Hippocampal formation (tissue), 2 donors: ENCODE results near the gene JDP2.

Experiments
- DNase-seq, 2 donors: peaks; one replicate each; lab custom pipeline; 2025; lab: John Stamatoyannopoulos, UW

The JDP2 gene

DNA sequence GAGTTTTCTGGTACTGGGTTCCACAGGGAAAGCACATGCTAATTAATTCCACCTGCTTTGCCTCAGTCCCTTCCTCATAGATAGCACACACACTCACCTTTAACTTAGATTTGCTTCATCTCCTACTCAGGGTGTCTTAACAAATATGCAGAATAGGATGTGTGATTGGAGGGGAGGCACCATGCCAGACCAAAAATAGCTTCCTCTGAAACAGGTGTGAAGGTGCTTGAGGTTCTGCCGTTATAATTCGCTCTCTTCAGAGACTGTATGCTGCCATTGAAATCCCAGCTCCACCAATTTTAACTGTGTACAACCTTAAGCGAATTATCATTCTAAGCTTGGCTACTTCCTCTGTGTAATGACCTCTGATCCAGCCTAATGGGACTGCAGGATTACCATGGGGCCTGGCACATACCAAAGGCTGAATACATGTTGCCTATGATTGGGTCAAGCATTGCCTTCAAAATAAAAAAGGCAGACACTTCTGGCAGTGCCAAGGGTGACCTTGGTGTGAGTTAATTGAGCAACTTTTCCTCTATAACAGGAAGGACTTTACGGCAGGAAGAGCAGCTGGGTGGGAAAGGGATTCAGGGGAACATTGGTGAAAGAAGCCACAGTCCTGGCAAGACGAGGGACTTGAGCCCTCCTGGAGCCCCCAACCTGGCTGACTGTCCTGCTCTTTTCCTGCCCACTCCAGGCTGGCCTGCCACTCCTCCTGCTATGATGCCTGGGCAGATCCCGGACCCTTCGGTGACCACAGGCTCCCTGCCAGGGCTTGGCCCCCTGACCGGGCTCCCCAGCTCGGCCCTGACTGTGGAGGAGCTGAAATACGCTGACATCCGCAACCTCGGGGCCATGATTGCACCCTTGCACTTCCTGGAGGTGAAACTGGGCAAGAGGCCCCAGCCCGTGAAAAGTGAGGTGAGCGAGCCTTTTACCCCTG, 9.7 kb downstream of the JDP2 start:
- DNase-seq, result no peak

DNA sequence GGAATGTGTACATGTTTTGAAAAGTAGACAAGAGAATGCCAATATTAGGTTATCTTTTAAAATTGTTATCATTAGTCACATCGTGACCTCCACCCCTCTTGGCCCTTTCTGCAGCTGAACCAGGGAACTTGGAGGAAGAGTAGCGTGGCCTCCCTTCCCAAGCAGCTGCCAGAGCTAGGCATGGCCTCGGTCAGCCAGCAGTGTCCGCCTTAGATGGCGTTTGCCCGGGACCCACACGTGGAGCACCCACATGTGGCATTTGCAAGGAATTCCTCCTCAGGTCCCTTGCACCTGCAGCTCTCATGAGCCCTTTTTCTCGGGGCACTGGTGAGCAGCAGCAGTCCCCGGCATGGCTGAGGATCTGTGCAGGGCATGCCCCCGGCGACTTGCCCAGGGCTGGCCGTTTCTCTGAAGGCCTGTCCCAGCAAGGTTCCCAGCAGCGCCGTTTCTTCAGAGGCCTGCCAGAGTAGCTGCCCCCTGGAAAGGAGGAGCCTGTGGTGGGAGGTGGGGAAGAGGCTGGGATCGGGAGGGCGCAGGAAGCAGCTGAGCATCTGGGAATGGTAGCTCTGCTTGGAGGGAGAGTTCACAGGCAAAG, 10.8 kb downstream of the JDP2 start:
- DNase-seq, result no peak

DNA sequence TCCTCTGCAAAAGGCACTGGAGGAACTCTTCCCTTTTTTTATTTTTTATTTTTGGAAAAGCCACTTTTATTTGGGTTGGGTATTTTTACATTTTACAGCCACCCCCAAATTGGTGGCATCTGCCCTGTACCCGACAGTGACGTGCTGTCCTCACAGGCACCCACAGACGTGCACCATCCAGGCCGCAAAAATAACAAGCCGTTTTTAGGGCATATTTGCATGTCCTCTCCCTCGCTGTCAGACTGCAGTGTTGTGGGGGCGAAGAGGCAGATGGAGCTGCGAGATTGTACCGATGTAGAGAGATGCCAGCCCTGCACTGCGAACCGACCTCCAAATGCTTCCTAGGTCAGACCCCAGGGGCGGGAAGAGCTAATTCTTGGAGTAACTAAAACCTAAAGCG, 12.2 kb downstream of the JDP2 start:
- DNase-seq, result peak in 1 of 2 donors; percentile 42

DNA sequence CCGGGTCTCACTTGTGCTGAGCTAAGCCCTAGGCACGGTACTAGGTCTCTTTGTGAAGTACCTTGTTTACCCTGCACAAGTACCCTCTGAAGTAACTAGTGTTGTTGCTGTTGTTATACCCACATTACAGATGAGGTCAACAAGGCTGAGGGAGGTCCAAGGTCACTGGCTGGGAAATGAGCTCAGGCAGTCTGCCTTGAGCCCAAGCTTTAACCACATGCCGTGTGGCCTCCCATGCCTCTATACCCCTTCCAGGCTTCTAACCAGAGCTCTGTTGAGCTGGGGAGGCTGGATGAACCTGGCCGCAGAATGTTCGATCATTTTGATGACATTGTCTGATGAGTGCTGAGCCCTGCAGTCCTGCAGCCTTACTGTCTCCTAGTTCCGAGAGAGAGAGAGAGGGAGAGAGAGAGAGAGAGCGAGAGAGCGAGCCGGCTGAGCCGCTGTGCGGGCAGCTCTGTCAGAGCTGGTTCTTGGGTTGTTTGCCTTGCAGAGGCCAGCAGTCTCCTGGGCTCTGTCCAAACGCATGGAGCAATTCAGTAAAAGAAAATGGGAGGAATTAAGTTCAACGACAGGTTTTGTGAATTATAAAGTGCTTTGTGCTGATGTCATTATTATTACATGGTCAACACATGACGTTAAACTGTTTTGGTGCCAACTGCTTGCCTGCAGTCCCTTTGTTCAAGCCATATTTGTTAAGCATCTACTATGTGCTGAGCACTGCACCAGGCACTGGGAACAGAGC, 13.1 kb downstream of the JDP2 start:
- DNase-seq, result no peak

DNA sequence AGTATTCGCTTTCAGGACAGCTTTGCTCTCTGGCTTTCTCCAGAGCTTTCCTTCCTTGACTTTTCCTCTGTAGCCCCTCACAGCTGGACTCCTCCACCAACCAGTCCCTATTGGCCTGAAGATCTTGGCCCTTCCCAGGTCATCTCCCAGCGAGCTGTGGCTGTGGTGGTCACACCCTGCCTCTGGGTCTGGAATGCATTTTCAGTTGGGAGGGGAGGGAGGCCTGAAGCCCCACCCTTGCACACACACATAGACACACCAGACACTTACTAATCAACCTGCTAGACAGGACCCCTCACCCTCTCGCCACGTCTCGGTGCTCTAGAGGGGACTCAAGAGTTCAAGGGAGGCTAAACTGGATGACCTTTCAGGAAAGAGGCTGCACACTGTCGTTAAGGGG, 13.9 kb downstream of the JDP2 start:
- no peak for DNase-seq

DNA sequence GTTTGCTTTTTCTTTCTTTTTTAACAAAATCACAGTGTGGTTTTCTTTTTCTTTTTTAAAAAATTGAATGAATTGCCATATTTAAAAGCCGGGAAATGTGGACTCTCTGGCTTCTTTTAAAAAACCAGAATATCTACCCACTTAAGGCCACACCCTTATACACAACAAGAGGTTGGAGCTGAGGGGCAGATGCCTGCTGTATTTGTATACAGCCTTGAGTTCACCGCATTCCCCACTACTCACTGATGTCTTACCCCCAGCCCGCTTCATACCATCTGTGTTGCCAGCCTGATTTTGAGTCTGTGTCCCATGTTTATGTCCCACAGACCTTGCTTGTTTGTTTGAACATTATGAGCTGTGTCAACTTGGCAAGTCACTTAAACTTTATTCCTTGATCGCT, 14.3 kb downstream of the JDP2 start:
- DNase-seq, result no peak

DNA sequence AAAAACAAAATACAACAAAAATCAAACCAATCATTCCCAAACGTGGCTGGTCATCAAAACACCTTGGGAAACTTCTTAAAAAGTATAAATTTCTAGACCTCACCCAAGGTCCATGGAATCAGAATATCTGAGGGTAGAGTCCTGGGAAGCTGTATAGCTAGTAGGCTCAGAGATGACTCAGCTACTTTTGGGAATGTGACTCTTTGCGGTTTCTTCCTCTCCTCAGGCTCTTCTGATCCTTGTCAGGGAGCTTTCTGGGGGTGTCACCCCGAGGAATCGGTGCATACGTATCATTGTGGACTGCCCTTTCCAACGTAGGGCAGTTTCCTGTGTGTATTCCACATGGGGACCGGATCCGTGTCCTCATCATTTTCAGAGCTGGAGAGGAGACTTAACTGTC, 14.8 kb downstream of the JDP2 start:
- DNase-seq, result no peak

DNA sequence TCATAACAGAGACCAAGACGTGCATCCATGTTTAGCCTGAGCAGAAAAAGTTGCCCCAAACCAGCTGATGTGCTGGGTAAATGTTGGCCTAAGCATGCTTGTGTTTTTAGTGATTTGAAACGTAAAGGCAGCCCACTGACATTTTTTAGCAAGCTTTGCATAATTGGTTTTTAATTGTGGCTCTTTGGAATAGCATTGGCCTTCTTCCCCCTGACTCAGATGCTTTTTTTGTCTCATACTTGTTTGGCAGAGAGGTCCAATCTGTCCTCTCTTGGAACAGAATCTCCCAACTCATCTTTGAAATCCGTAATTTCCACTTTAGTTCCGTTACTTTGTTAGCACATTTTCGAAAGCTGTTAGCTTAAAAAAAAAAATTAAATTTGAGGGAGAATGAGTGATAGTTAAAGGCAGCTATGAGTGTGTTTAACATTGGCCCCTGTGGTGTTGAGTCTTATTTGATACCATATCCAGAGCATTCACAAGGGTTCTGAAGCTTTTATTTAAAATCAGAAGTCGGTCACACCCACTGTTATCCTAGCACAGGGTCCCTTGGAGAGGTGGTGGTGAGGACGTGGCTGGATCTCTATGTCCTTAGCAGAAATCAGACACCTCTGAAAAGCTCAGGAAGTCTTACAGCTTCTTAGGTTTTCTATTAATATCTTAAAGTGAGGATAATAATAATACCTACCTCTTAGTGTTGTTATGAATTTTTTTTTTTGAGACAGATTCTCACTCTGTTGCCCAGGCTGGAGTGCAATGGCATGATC, 15.6 kb downstream of the JDP2 start:
- peak in 1 of 2 donors; percentile 56 for DNase-seq

DNA sequence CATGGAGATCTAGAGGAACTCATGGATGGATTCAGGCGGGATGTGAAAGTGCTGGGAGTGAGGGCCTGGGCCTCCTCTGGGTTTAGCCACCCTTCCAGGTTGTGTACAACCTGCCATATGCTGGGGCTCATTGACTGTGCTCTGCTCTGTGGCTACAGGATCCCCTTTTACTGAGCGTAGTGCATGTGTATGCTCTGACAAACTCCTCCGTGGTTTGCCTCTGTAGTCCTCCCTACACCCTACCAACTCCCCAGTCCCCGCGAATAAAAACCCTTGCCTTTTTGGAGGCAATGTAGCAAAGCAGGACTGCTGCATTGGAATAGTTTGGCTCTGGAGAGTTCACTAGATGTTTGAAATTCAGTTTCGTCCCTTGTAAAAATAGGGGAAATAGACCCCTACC, 17.4 kb downstream of the JDP2 start:
- DNase-seq, result no peak

DNA sequence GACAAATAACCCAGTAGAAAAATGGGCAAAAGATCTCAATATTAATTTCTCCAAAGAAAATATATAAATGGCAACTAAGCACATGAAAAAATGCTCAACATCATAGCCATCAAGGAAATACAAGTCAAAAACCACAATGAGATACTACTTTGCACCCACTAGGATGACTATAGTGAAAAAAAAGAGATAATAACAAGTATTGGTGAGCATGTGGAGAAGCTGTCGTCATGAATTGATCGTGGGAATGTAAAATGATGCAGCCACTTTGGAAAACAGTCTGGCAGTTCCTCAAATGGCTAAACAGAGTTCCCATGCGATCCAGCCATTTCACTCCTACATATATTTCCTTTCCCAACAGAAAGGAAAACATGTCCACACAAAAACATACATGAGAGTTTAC, 18.1 kb downstream of the JDP2 start:
- no peak for DNase-seq

DNA sequence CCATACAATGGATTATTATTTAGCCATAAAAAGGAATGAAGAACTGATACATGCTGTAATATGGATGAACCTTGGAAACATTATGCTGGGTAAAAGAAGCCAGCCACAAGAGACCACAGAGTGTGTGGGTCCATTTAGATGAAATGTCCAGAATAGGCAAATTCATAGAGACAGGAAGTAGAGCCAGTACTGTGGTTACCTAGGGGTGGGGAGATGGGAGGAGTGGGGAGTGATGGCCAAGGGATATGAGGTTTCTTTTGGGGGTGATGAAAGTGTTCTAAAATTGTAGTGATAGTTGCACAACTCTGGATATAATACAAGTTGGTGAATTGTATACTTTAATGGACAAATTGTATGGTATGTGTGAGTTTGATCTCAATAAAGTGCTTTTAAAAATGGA, 18.6 kb downstream of the JDP2 start:
- no peak for DNase-seq

DNA sequence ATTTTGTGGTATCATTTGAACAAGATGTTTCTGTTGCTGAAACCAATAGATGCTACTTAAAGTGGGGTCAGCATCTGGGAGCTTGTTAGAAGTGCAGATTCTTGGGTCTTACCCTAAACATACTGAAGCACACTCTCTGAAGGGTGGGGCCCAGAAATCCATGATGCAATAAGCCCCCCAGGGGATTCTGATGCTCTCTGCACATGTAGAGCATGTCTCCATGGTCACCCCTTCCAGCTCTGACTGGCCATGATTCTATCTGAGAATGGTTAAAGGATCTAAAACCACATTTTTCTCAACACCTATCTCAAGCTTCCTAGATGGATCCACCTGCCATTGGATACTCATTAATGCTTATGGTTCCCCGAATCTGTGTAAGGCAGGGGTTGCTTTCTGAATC, 20.4 kb downstream of the JDP2 start:
- no peak for DNase-seq

DNA sequence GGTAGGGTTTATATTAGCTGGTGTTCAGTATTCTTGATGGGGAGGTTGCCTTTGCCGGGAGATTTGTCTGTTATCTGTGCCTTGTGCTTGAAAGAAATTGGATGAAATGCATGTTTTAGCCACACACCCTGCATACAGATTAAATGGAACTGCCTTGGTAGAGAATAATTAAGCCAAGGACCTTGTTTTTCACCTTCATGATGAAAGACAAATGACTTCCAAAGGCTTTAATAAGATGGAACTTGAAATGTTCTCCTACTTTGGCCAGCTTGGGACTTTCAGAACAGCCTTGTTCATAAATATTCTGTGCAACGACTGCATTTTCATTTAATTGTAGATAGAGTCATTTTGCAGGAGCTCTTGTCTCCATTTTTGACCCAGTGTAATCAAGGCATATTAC, 21.2 kb downstream of the JDP2 start:
- DNase-seq, result no peak

DNA sequence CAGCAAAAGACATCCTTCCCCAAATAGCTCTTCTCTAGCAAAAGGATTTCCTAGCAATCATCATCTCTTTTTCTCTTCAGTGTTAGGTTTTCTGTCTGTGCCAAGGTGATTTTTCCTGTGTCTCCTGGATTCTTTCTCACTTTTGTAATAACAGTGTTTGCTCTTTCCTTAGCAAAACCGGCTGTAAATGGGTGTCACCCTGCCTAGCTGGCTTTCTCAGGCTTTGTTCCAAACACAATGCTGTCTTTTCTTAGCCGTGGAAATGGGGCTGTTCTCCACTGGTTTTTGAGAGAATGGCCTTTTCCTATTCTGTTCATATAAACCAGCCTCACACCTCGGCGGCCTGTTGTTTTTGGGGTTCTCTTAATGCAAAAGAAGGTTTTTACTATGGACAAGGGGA, 21.9 kb downstream of the JDP2 start:
- DNase-seq, result peak in 1 of 2 donors; percentile 26

DNA sequence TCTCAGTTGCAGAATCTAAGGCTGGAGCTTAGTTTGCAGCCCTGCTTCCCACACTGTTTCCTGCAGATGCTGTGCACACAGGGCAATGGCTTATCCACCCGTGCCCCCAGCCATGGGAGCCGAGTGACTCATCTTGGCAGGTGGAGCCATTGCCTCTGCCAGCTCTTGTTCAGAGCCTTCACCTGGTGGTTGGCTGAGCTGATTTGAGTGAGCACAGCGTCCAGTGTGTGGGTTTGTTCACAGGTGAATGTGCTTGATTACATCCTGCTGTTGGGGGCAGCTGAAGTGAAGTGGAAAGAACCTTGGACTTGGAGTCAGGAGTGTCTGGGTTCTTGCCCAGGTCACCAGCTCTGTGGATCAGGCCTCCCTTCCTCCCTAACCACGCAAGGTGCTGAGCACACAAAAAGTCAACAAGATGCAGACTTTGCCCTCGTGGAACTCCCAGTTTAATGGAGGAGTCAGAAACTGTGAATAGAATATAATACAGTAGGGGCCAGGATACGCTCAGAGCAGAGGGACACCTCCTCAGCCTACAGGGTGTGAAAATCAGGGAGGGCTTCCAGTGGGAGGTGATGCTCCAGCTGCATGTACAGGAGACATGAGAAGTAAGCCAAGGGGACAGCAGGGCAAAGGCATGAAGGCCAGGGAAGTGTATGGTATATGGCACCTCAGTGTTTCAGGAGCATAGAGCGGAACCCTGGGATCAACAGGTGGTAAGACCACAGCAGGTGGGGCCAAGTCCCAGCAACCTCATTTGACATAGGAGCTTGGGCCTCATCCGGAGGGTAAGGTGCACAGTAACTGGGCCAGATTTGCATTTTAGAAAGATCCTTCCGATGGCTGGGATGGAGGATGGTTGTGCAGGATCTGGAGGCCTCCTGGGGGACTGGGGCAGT, 22.8 kb downstream of the JDP2 start:
- DNase-seq, result no peak

DNA sequence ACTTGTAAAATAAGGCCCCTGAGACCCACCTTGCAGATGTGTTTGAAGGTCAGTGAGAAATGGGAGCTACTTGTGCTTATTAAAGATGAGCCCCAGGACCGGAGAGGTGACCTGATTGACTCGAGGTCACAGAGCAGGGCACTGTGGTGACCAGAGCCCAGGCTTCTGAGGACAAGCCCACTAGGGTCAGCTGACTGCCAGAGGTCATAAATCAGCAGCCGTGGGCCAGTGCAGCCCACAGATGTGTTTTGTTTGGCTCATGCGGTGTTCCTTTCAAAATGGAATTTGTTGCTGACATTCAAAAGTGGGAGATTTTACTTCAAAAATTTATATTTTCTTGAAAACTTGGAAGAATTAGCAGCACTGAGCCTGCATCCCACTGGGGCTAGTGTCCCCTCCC, 24.5 kb downstream of the JDP2 start:
- DNase-seq, result no peak

DNA sequence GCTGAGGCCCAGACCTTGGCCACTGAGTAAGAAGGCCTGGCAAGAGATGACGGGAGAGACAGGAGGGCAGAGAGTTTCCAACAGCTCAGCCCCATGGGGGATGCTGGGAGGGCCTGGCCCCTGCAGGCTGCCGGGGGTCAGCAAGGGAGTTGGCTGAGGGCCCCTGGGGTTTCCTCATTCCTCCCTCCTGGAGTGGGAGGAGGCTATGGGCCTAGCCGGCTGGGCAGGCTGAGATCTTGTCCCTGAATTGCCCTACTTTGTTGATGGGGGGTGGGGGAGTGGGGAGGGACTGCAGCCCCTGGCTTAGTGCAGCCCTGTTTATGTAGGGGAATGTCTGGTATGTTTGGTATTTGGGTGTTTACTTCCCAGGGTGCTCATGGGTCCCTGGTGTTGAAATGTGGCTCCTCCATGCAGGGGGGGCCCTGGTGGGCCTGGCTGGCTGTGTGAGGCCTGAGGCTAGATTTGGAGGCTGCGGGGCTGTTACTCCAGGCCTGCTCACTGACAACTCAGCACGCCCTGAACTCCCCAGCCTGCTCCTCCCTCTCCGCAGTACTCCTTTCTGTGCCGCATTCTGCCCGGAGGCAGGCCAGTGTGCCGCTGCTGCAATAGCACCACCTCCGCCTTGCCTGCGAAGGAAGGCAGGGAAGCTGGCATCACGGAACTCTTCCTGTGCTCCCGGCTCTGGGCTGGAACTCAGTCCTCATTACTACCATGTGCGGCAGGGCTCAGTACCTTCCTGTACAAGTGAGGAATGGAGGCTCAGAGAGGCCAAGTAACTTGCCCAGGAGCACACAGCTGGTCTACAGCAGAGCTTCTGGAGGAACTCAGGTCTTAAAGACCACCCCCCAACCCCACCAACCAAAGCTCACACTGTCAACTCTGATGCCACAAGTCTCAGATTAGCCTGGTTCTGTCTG, 25.3 kb downstream of the JDP2 start:
- DNase-seq, result peak in 1 of 2 donors; percentile 30

DNA sequence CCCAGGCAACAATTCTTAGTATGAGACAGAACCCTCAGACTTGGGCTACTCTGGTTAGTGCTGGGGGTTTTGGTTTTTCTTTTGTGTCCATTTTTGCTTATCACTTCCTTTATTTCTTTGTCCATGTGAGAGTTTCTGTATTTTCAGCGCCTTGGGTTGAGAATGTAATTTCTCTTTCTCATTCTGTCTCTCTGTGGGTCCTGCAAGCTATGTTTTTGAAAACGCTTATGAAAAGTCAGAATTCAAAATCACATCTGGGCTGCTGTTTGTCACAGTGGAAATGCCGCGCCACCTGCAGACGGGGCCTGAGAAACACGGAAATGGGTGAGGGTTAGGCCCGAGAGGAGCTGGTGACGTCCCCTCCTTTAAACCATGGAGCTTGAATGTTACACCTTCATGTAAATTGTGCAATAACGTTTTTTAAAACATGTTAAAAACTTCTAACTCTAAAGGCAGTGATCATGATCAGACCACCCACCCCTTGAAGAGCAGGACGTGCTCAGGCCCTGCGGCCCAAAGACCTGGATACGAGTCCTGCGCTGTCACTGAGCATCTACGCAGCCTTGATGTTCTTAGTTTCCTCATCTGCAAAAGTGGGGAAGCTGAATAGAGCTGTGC, 26.1 kb downstream of the JDP2 start:
- DNase-seq, result no peak

DNA sequence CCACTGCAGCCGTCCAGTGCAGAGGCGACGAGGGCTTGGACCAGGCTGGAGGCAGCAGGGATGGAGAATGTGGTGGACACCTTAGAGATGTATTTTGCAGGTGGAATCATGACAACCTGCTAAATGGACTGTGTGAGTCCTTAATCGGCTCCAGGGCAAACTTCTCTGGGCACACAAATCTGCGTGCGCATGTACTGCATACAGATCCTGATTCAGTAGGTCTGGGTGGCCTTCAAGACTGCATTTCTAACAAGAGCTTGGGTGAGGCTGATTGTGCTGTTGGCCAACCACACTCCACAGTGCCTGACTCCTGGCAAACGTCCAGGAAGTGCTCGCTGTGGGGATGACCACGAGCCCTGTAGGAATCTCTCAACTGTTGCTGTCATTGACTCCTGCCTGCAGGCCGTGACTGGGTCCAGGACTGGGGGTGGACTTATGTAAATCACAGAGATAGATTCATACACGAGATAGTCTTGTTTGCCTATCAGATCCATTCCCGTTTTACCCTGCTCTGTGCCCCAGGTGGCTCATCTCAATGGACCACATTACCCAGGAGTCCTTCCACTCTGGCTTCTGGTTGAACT, 27.2 kb downstream of the JDP2 start:
- no peak for DNase-seq
